SH-SY5Y (cell line): ENCODE results near the gene UBASH3A.

Experiments used
- GATA2 ChIP-seq: IDR thresholded peaks from 2 replicates; pipeline ENCODE4 v1.6.1; 2011; ENCODE audit warnings: mild to moderate bottlenecking, low read depth, low read length
- GATA3 ChIP-seq: IDR thresholded peaks from 2 replicates; pipeline ENCODE4 v1.6.1; 2011; ENCODE audit warnings: low read depth, mild to moderate bottlenecking, low read length, moderate library complexity

DNA sequence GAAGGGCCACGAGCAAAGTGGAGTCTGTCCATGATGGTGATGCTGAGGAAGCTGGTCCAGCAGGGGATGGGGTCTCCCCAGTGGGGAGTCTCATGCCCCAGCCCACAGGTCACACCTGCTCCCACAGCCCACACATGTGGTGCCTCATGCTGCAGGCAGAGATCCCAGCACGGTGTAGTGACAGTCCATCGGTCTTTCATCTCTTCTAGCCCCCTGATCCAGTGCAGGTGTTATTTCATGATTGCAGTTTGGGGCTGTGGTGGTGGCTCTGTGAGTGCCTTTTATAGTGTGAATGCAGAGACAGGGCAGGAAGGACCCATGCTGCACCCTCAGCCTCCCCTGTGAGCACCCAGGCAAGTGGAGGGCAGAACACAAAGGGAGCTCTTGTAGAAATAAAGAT is 45.0 kb downstream of the UBASH3A start:
- TF ChIP-seq GATA2 (no peak), GATA3 (no peak)
